ENCODE results near the gene TERF2IP.

TERF2IP gene

DNA sequence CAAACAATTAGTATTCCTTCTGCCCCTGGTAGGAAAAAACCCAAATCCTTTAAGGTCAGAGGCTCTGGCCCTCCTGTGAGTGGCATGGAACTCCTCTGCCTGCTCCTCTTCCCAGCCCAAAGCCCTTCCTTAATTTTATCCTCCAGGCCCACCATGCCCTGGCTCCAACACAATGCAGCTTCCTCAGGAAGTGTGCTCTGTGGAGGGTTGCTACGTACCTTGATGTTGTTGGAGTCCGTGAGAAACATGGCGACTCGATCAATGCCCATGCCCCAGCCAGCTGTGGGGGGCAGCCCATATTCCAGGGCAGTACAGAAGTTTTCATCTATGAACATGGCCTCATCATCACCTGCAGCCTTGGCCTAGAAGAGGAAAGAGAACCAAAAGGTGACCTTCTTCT, 19.2 kb upstream of the TERF2IP start:
- no peaks in the 10 kb centered on the region for H3K79me2 ChIP-seq (ENCODE audit: control insufficient read depth, low read length)

GRCh38 chr16:75629132-75629531, 18.4 kb upstream of the TERF2IP start:
- H3K9me3 ChIP-seq (ENCODE audit: control insufficient read depth, insufficient read depth, low read length) = no peaks in the 10 kb centered on the region
- peaks cover 23% of the 10 kb centered on the region for H3F3A ChIP-seq (ENCODE audit: control insufficient read depth, insufficient read depth)
- H3K27ac ChIP-seq (ENCODE audit: low read depth, low read length) = no peak overlapping the region
- H3K4me3 ChIP-seq (ENCODE audit: low read length) = no peak overlapping the region
- no peak overlapping the region for H3K4me2 ChIP-seq (ENCODE audit: low read length)
- TF ChIP-seq CTCF (IDR thresholded peaks at IDR 0.05; ENCODE audit: low read depth, low read length, poor library complexity, severe bottlenecking) (no peak), EZH2phosphoT487 (IDR thresholded peaks at IDR 0.05; ENCODE audit: borderline replicate concordance, low read length) (no peak)
- H3K79me2 ChIP-seq (ENCODE audit: control insufficient read depth, low read length) = no peaks in the 10 kb centered on the region
- H4K20me1 ChIP-seq (ENCODE audit: control insufficient read depth, insufficient read depth, low read depth, low read length) = no peaks in the 10 kb centered on the region
- H3K9me2 ChIP-seq (replicated peaks; ENCODE audit: control insufficient read depth, low read length) = no peaks in the 10 kb centered on the region
- H3K4me1 ChIP-seq (ENCODE audit: control insufficient read depth, low read length) = no peaks in the 10 kb centered on the region
- no peaks in the 10 kb centered on the region for H3K27me3 ChIP-seq (ENCODE audit: control insufficient read depth, low read length)
- H3K36me3 ChIP-seq (ENCODE audit: control insufficient read depth, low read length) = peaks cover 87% of the 10 kb centered on the region

More for the DNA sequence above, 19.2 kb upstream of the TERF2IP start:
- TF ChIP-seq CTCF (IDR thresholded peaks at IDR 0.05; ENCODE audit: low read depth, low read length, poor library complexity, severe bottlenecking) (no peak), EZH2phosphoT487 (IDR thresholded peaks at IDR 0.05; ENCODE audit: borderline replicate concordance, low read length) (no peak)
- Histone ChIP-seq H3K4me3 (ENCODE audit: low read length) (no peak overlapping the region), H3K9me2 (replicated peaks; ENCODE audit: control insufficient read depth, low read length) (no peaks in the 10 kb centered on the region), H4K20me1 (ENCODE audit: control insufficient read depth, insufficient read depth, low read depth, low read length) (no peaks in the 10 kb centered on the region), H3F3A (ENCODE audit: control insufficient read depth, insufficient read depth) (peaks cover 27% of the 10 kb centered on the region), H3K4me2 (ENCODE audit: low read length) (no peak overlapping the region), H3K4me1 (ENCODE audit: control insufficient read depth, low read length) (peaks cover 5% of the 10 kb centered on the region), H3K27me3 (ENCODE audit: control insufficient read depth, low read length) (no peaks in the 10 kb centered on the region), H3K36me3 (ENCODE audit: control insufficient read depth, low read length) (peaks cover 79% of the 10 kb centered on the region), H3K9me3 (ENCODE audit: control insufficient read depth, insufficient read depth, low read length) (no peaks in the 10 kb centered on the region), H3K27ac (ENCODE audit: low read depth, low read length) (no peak overlapping the region)

- Histone ChIP-seq H3F3A (ENCODE audit: control insufficient read depth, insufficient read depth) (peaks cover 16% of the 10 kb centered on the region), H3K4me2 (ENCODE audit: low read length) (no peak overlapping the region), H3K4me1 (ENCODE audit: control insufficient read depth, low read length) (no peaks in the 10 kb centered on the region), H3K36me3 (ENCODE audit: control insufficient read depth, low read length) (peaks cover 91% of the 10 kb centered on the region), H3K9me3 (ENCODE audit: control insufficient read depth, insufficient read depth, low read length) (no peaks in the 10 kb centered on the region), H4K20me1 (ENCODE audit: control insufficient read depth, insufficient read depth, low read depth, low read length) (no peaks in the 10 kb centered on the region), H3K27me3 (ENCODE audit: control insufficient read depth, low read length) (no peaks in the 10 kb centered on the region), H3K27ac (ENCODE audit: low read depth, low read length) (no peak overlapping the region), H3K4me3 (ENCODE audit: low read length) (no peak overlapping the region), H3K79me2 (ENCODE audit: control insufficient read depth, low read length) (no peaks in the 10 kb centered on the region), H3K9me2 (replicated peaks; ENCODE audit: control insufficient read depth, low read length) (no peaks in the 10 kb centered on the region)
- TF ChIP-seq EZH2phosphoT487 (IDR thresholded peaks at IDR 0.05; ENCODE audit: borderline replicate concordance, low read length) = no peak
- no peak for TF ChIP-seq CTCF (IDR thresholded peaks at IDR 0.05; ENCODE audit: low read depth, low read length, poor library complexity, severe bottlenecking)
Observed at GRCh38 chr16:75630052-75630451, 17.5 kb upstream of the TERF2IP start.

Data from DOHH2 (cell line).